ENCODE data around the gene PER2.

DNA sequence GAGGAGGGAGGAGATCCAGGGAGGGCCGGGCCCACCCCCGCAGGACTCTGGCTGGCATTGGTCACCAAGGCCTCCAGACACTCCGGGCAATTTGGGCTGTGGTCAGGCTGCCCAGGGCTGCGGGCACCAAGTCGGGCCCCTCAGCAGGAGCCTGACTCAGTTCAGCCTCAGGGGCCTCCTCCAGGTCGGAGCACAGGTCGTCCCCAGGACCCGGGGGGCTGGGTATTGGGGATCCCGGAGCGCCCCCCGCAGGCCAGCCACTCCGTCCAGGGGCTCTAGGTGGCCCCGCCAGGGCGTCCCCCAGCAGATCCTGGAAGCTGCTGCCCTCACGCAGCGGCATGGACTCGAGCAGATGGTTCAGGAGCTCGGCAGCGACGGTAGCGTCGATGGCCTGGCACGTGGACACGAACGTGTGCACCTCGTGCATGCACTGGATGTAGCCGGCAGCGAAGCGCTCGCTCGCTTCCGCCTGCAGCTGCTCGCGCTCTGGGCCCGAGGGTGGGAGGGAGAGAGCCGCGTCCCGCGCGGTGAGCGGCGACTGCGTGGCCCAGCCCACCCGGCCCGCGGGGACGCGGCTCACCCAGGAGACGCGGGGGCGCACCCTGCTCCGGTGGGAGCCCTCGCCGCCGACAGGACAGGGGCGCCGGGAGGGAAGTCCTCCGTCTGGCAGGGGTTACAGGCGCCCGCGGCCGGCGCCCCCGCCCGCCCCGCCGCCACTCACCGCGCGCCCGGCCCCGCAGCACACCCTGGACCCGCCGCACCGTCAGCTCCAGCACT lies 49.5 kb downstream of the PER2 start:
- TF ChIP-seq, protein P1, sequence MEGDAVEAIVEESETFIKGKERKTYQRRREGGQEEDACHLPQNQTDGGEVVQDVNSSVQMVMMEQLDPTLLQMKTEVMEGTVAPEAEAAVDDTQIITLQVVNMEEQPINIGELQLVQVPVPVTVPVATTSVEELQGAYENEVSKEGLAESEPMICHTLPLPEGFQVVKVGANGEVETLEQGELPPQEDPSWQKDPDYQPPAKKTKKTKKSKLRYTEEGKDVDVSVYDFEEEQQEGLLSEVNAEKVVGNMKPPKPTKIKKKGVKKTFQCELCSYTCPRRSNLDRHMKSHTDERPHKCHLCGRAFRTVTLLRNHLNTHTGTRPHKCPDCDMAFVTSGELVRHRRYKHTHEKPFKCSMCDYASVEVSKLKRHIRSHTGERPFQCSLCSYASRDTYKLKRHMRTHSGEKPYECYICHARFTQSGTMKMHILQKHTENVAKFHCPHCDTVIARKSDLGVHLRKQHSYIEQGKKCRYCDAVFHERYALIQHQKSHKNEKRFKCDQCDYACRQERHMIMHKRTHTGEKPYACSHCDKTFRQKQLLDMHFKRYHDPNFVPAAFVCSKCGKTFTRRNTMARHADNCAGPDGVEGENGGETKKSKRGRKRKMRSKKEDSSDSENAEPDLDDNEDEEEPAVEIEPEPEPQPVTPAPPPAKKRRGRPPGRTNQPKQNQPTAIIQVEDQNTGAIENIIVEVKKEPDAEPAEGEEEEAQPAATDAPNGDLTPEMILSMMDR (IDR thresholded peaks at IDR 0.05): no peak
- TF ChIP-seq POLR2A (IDR thresholded peaks at IDR 0.05): no peak
- no peak for TF ChIP-seq EP300 (IDR thresholded peaks at IDR 0.05)
- no peak for TF ChIP-seq POLR2AphosphoS5 (IDR thresholded peaks at IDR 0.05)
